Endothelial cell of umbilical vein (primary cell): Measurements from ENCODE around the gene SKIDA1. TPM values are rescaled to one million over a fixed set of nuclear protein-coding genes. Genes with fewer than 3 reads are reported as not detected.

Experiments
- BruUV-seq: library from RNA; stranded (reverse); fragments of 400-500 nt; replicated peaks from 2 replicates; lab custom pipeline; 2021; lab: Mats Ljungman, UMichigan
- CTCF ChIA-PET: fragments of 300-600, 350-600 bp; sonication (Branson Sonifier 250); formaldehyde crosslinking; loops from one replicate; lab custom pipeline; 2021; ENCODE audit warnings: antibody characterized with exemption, inconsistent platforms; lab: Charles Lee
- POLR2A ChIA-PET: fragments of 300-600, 350-600 bp; sonication (Branson Sonifier 250); formaldehyde crosslinking; loops from one replicate; lab custom pipeline; 2021; ENCODE audit warnings: antibody characterized with exemption, inconsistent platforms; lab: Charles Lee
- DNase-seq: peaks from one replicate; pipeline ENCODE4 v3.0.0-alpha.2; 2011; ENCODE audit warnings: low read depth, low spot score
- FAIRE-seq: peaks from 2 replicates; lab custom pipeline; 2011; peaks lifted over from hg19 to GRCh38; lab: Jason Lieb, UNC
- H2AFZ ChIP-seq: 2 replicates; pipeline ENCODE4 v1.6.0; 2012; ENCODE audit warnings: low read depth, low read length, control low read depth, inconsistent platforms
- H3K27ac ChIP-seq: 2 replicates; pipeline ENCODE4 v1.5.1; 2011; ENCODE audit warnings: low read depth, mild to moderate bottlenecking, control low read depth, low read length, moderate library complexity; ENCODE audit not compliant: insufficient read depth
- H3K27me3 ChIP-seq, 2 experiments: 2 replicates each; pipeline versions ENCODE4 v1.6.0 to v1.6.1; 2011; ENCODE audit warnings: low read length in 2 of 2, mixed read lengths in 1 of 2; ENCODE audit not compliant: control insufficient read depth in 2 of 2, insufficient read depth in 2 of 2
- H3K36me3 ChIP-seq, 2 experiments: 2 replicates in 1 of 2; 3 replicates in 1 of 2; pipeline ENCODE4 v1.5.1; 2011; ENCODE audit warnings: low read length in 2 of 2, mild to moderate bottlenecking in 1 of 2, moderate library complexity in 1 of 2; ENCODE audit not compliant: control insufficient read depth in 2 of 2, insufficient read depth in 2 of 2; ENCODE audit errors: extremely low read depth in 1 of 2
- H3K4me1 ChIP-seq: 3 replicates; pipeline ENCODE4 v1.5.1; 2011; ENCODE audit warnings: mild to moderate bottlenecking, low read length; ENCODE audit not compliant: control insufficient read depth, insufficient read depth; ENCODE audit errors: extremely low read depth
- H3K4me2 ChIP-seq: 2 replicates; pipeline ENCODE4 v1.6.1; 2011; ENCODE audit warnings: low read length, control low read depth, mixed read lengths; ENCODE audit not compliant: insufficient read depth
- H3K4me3 ChIP-seq, 3 experiments: fragments of 200-600 bp in 1 of 3; sonication (generic), shearing (Covaris generic) in 1 of 3; replicated peaks in 1 of 3; 2 replicates each; pipeline ENCODE4 v1.5.1; 2011 to 2016; ENCODE audit warnings: control low read depth in 3 of 3, low read length in 3 of 3, mild to moderate bottlenecking in 2 of 3, inconsistent platforms in 1 of 3, low read depth in 1 of 3, moderate library complexity in 1 of 3; ENCODE audit not compliant: insufficient read depth in 1 of 3
- H3K79me2 ChIP-seq: 2 replicates; pipeline ENCODE4 v1.6.0; 2012; ENCODE audit warnings: low read length, inconsistent platforms; ENCODE audit not compliant: control insufficient read depth, insufficient read depth
- H3K9ac ChIP-seq: replicated peaks from 2 replicates; pipeline ENCODE3; 2011; ENCODE audit warnings: low read length, control low read depth; ENCODE audit not compliant: insufficient read depth; ENCODE audit errors: extremely low read depth
- H3K9me1 ChIP-seq: replicated peaks from 3 replicates; pipeline ENCODE4 v1.6.0; 2011; ENCODE audit warnings: mild to moderate bottlenecking, low read length; ENCODE audit not compliant: control insufficient read depth, insufficient read depth; ENCODE audit errors: extremely low read depth
- H3K9me3 ChIP-seq: replicated peaks from 2 replicates; pipeline ENCODE4 v1.5.1; 2012; ENCODE audit warnings: low read length, inconsistent platforms; ENCODE audit not compliant: control insufficient read depth, insufficient read depth
- H4K20me1 ChIP-seq: replicated peaks from 2 replicates; pipeline ENCODE3; 2011; ENCODE audit warnings: mild to moderate bottlenecking, low read length; ENCODE audit not compliant: control insufficient read depth, insufficient read depth; ENCODE audit errors: extremely low read depth
- EZH2 ChIP-seq: IDR thresholded peaks from 2 replicates; pipeline ENCODE4 v1.6.1; 2012; ENCODE audit warnings: borderline replicate concordance, low read depth, mild to moderate bottlenecking, moderate library complexity, low read length, inconsistent platforms; ENCODE audit not compliant: severe bottlenecking
- FOS ChIP-seq: IDR thresholded peaks from 2 replicates; pipeline ENCODE4 v1.6.1; 2011; ENCODE audit warnings: mild to moderate bottlenecking, low read length, moderate library complexity, borderline replicate concordance; ENCODE audit not compliant: insufficient read depth
- GATA2 ChIP-seq: IDR thresholded peaks from 2 replicates; pipeline ENCODE4 v1.7.0; 2011; ENCODE audit warnings: low read depth, mild to moderate bottlenecking, moderate library complexity, mixed read lengths, low read length; ENCODE audit not compliant: insufficient read length, insufficient read depth
- JUN ChIP-seq: IDR thresholded peaks from 2 replicates; pipeline ENCODE4 v1.6.1; 2011; ENCODE audit warnings: borderline replicate concordance, low read depth; ENCODE audit not compliant: insufficient read length, insufficient read depth
- MYC ChIP-seq: IDR thresholded peaks from one replicate; pipeline ENCODE4 v1.6.1; 2011; ENCODE audit warnings: mild to moderate bottlenecking, low read depth, low read length
- POLR2A ChIP-seq: IDR thresholded peaks from 2 replicates; pipeline ENCODE4 v1.6.1; 2012; ENCODE audit warnings: low read depth, mild to moderate bottlenecking, control low read depth, low read length
- POLR2AphosphoS5 ChIP-seq: IDR thresholded peaks from 2 replicates; pipeline ENCODE4 v1.6.1; 2012; ENCODE audit warnings: low read depth, mild to moderate bottlenecking, control low read depth, low read length, moderate library complexity; ENCODE audit not compliant: insufficient read depth
- dilution Hi-C: fragments of 300-500 bp; cut with MboI; formaldehyde crosslinking; loops from one replicate; pipeline ENCODE4 v1.15.0; 2019; ENCODE audit warnings: low sequenced_read_pairs; ENCODE audit not compliant: extremely low pct_ligation_motif_present
- intact Hi-C: fragments of 100-400 bp; cut with micrococcal nuclease; formaldehyde crosslinking; loops from one replicate; pipeline ENCODE4 v1.10.0; 2022
- polyA plus RNA-seq, 4 experiments: library from polyadenylated mRNA; depleted of rRNA in 3 of 4; stranded (reverse) in 3 of 4; unstranded in 1 of 4; fragments of >200 nt; gene quantifications; 2 replicates each; pipeline versions ENCODE4 v1.2.1 to v1.2.3, GENCODE V29; 2011 to 2012; ENCODE audit warnings: missing spikeins in 1 of 4
- total RNA-seq: library from RNA; stranded (reverse); gene quantifications from 2 replicates; pipeline ENCODE4 v1.2.3, GENCODE V29; 2021
- TF ChIP-seq, protein P1 (sequence below): IDR thresholded peaks from 2 replicates; pipeline ENCODE4 v1.6.1; 2011; ENCODE audit not compliant: insufficient read depth, insufficient read length
- TF ChIP-seq, protein P2 (sequence below), 2 donors: IDR thresholded peaks; 1 replicate in 1 of 2; 2 replicates in 1 of 2; pipeline ENCODE4 v1.5.1; 2011; ENCODE audit warnings: low read length in 2 of 2, mild to moderate bottlenecking in 2 of 2, moderate library complexity in 2 of 2, control low read depth in 1 of 2, inconsistent platforms in 1 of 2, low read depth in 1 of 2; ENCODE audit not compliant: insufficient read depth in 1 of 2; ENCODE audit errors: extremely low read depth in 1 of 2

Gene SKIDA1
- total and polyA plus RNA-seq, 2 donors (not counting 3 experiments of a cell fraction or from before 2014, with no cell fraction given): 0.21 to 0.71 TPM

DNA sequence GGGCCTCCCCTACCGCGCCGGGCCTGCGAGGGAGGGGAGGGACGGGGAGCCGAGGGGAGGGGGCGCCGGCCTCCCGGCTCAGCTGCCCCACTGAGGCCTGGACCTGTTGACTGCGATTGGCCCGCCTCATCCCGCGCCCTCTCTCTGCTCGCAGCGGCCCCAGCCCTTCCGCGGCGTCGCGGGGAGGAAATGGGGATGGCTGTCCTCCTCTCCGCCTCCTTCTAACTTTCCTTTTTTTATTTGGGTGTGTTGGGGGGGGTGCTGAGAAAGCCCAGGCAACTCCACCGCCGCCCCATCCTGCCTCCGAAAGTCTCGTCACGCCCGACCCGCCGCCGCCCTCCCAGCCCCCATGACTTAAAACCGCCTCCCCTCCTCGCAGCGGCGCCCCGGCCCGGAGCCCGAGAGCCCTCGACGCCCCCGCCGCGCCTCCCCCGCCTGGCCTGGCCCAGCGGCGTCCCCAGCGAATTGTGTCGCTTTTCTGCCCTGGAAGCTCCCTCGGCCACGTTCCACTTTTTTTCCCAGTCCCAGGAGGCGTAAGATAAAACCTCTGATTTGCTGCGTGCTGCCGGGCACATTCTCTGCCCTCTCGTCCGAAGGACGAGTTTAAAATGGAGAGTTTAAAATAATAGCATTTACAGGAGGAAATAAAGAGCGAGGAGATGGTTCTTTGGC lies 842 bp upstream of the SKIDA1 start:
- Histone ChIP-seq H3K36me3 (no peaks in the 10 kb centered on the region), H3K27me3 (no peaks in the 10 kb centered on the region), H3K4me3 (peak overlapping the region; percentile 48 to 73 (median 53)), H2AFZ (peak overlapping the region; percentile 74), H3K27ac (peak overlapping the region; percentile 97), H3K9me3 (no peaks in the 10 kb centered on the region), H3K4me2 (peak overlapping the region; percentile 100), H3K9ac (peak overlapping the region; percentile 99), H3K79me2 (no peaks in the 10 kb centered on the region), H3K4me1 (peaks cover 29% of the 10 kb centered on the region), H3K9me1 (no peaks in the 10 kb centered on the region), H4K20me1 (no peaks in the 10 kb centered on the region)
- CTCF ChIA-PET: interaction anchor here (0.7 to 3.1 kb wide), 10 partner anchors 8 to 447 kb away, joined by 3 to 38 read pairs (median 5); no protein-coding TSS in a partner anchor
- dilution Hi-C loops (no loop called here), intact Hi-C loops (loop anchor here (1.0 to 10.0 kb wide), 8 partner anchors 8 to 798 kb away; partner anchors contain the start of genes BMI1 and MLLT10)
- FAIRE-seq: no peak
- POLR2A ChIA-PET: interaction anchor here (0.6 to 2.2 kb wide), 4 partner anchors 8 to 814 kb away, joined by 3 to 11 read pairs (median 4); no protein-coding TSS in a partner anchor
- TF ChIP-seq POLR2AphosphoS5 (no peak), JUN (no peak), EZH2 (no peak), FOS (no peak), MYC (no peak), GATA2 (no peak), POLR2A (no peak)
- TF ChIP-seq, protein P1, sequence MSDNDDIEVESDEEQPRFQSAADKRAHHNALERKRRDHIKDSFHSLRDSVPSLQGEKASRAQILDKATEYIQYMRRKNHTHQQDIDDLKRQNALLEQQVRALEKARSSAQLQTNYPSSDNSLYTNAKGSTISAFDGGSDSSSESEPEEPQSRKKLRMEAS: no peak
- TF ChIP-seq, protein P2, sequence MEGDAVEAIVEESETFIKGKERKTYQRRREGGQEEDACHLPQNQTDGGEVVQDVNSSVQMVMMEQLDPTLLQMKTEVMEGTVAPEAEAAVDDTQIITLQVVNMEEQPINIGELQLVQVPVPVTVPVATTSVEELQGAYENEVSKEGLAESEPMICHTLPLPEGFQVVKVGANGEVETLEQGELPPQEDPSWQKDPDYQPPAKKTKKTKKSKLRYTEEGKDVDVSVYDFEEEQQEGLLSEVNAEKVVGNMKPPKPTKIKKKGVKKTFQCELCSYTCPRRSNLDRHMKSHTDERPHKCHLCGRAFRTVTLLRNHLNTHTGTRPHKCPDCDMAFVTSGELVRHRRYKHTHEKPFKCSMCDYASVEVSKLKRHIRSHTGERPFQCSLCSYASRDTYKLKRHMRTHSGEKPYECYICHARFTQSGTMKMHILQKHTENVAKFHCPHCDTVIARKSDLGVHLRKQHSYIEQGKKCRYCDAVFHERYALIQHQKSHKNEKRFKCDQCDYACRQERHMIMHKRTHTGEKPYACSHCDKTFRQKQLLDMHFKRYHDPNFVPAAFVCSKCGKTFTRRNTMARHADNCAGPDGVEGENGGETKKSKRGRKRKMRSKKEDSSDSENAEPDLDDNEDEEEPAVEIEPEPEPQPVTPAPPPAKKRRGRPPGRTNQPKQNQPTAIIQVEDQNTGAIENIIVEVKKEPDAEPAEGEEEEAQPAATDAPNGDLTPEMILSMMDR (IDR thresholded peaks at IDR 0.05; ENCODE audit: extremely low read depth in 1 of 2, insufficient read depth in 1 of 2, low read depth in 1 of 2, low read length in 2 of 2): no peak
- DNase-seq: peak; percentile 70
- TSS peak; percentile 63 for BruUV-seq
